AG09309 (cell line): Measurements from ENCODE around the gene SVIL.
"Not testable (repeated sequence)": the region's sequence is repeated elsewhere in the genome, so short reads cannot be mapped to it uniquely, and the experiment has no call there.

Source experiments
- DNase-seq: peaks from one replicate; pipeline ENCODE4 v3.0.0-alpha.2; 2010; ENCODE audit warnings: low read depth
- H3K4me3 ChIP-seq: 2 replicates; pipeline ENCODE4 v1.5.1; 2011; ENCODE audit warnings: mild to moderate bottlenecking, low read depth, low read length, moderate library complexity; ENCODE audit not compliant: control insufficient read depth
- CTCF ChIP-seq: IDR thresholded peaks from 2 replicates; pipeline ENCODE4 v1.5.1; 2011; ENCODE audit warnings: mild to moderate bottlenecking, low read depth, low read length, inconsistent platforms; ENCODE audit not compliant: insufficient read depth, control insufficient read depth; ENCODE audit errors: missing control alignments

The SVIL gene

GRCh38 chr10:29443745-29444523 lies 190.8 kb downstream of the SVIL start:
- no peak overlapping the region for H3K4me3 ChIP-seq

GRCh38 chr10:29440981-29441380 lies 193.8 kb downstream of the SVIL start:
- no peak for DNase-seq
- no peak overlapping the region for H3K4me3 ChIP-seq
- TF ChIP-seq CTCF: no peak

More at GRCh38 chr10:29443745-29444523, 190.8 kb downstream of the SVIL start:
- TF ChIP-seq CTCF: no peak
- no peak for DNase-seq

- not testable (repeated sequence) for H3K4me3 ChIP-seq, DNase-seq
Measured at GRCh38 chr10:29439005-29439404, 195.8 kb downstream of the SVIL start.

GRCh38 chr10:29438271-29438670 lies 196.5 kb downstream of the SVIL start:
- no peak for DNase-seq
- no peak overlapping the region for H3K4me3 ChIP-seq
- no peak for TF ChIP-seq CTCF

GRCh38 chr10:29437871-29438270 lies 196.9 kb downstream of the SVIL start:
- no peak for DNase-seq
- no peak overlapping the region for H3K4me3 ChIP-seq
- TF ChIP-seq CTCF: no peak

GRCh38 chr10:29435809-29436501 lies 198.8 kb downstream of the SVIL start:
- DNase-seq: peak; percentile 33
- no peak for TF ChIP-seq CTCF
- H3K4me3 ChIP-seq: no peak overlapping the region

GRCh38 chr10:29434111-29434510 lies 200.7 kb downstream of the SVIL start:
- DNase-seq: no peak
- TF ChIP-seq CTCF: no peak
- H3K4me3 ChIP-seq: no peak overlapping the region
